Effector memory CD4-positive, alpha-beta T cell (primary cell): ENCODE measurements around the gene SUDS3.
"Not testable (repeated sequence)": the region's sequence is repeated elsewhere in the genome, so short reads cannot be mapped to it uniquely, and the experiment has no call there.

ENCODE experiments used
- DNase-seq, 3 donors: peaks; one replicate each; pipeline ENCODE4 v3.0.0-alpha.2; 2020
- H3K27ac ChIP-seq: 2 replicates; pipeline ENCODE4 v1.7.0; 2013; ENCODE audit warnings: mild to moderate bottlenecking, low read length, moderate library complexity; ENCODE audit not compliant: insufficient read depth, poor library complexity, severe bottlenecking
- H3K27me3 ChIP-seq: replicated peaks from 2 replicates; pipeline ENCODE4 v1.7.0; 2013; ENCODE audit warnings: mild to moderate bottlenecking, low read length; ENCODE audit not compliant: insufficient read depth, control insufficient read depth, poor library complexity, severe bottlenecking
- H3K36me3 ChIP-seq: 2 replicates; pipeline ENCODE4 v1.7.0; 2013; ENCODE audit warnings: mild to moderate bottlenecking, low read length, moderate library complexity; ENCODE audit not compliant: control insufficient read depth, insufficient read depth
- H3K4me1 ChIP-seq: 2 replicates; pipeline ENCODE4 v1.7.0; 2013; ENCODE audit warnings: low read length, mild to moderate bottlenecking; ENCODE audit not compliant: control insufficient read depth, insufficient read depth, poor library complexity, severe bottlenecking
- H3K4me3 ChIP-seq: 2 replicates; pipeline ENCODE4 v1.7.0; 2013; ENCODE audit warnings: low read length, low read depth, mild to moderate bottlenecking; ENCODE audit not compliant: insufficient read depth, poor library complexity, severe bottlenecking
- H3K9me3 ChIP-seq: 2 replicates; pipeline ENCODE4 v1.7.0; 2013; ENCODE audit warnings: mild to moderate bottlenecking, low read length, moderate library complexity; ENCODE audit not compliant: control insufficient read depth

The SUDS3 gene

DNA sequence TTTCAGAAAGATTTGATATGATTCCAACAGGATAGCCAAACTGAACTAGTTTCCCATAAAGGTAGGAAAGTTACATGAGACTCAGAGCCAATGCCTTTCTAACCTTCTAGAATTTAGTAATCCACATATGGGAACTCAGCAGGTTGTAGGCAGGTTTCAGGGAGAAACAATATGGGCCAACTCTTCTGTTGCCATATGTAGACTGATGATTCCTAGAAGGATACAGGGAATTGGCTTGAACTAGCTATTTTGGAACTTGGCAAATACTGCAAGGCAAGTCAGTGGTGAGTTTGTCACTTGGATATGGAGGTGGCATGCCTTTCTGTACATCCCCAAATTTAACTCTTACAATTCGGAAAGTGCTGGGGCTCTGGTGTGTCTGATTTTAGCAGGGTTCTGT is 15.5 kb downstream of the SUDS3 start:
- peaks cover 76% of the 10 kb centered on the region for H3K36me3 ChIP-seq
- no peak overlapping the region for H3K4me3 ChIP-seq
- no peak overlapping the region for H3K27ac ChIP-seq
- H3K4me1 ChIP-seq = no peaks in the 10 kb centered on the region
- DNase-seq = no peak
- H3K9me3 ChIP-seq = no peaks in the 10 kb centered on the region
- no peaks in the 10 kb centered on the region for H3K27me3 ChIP-seq

DNA sequence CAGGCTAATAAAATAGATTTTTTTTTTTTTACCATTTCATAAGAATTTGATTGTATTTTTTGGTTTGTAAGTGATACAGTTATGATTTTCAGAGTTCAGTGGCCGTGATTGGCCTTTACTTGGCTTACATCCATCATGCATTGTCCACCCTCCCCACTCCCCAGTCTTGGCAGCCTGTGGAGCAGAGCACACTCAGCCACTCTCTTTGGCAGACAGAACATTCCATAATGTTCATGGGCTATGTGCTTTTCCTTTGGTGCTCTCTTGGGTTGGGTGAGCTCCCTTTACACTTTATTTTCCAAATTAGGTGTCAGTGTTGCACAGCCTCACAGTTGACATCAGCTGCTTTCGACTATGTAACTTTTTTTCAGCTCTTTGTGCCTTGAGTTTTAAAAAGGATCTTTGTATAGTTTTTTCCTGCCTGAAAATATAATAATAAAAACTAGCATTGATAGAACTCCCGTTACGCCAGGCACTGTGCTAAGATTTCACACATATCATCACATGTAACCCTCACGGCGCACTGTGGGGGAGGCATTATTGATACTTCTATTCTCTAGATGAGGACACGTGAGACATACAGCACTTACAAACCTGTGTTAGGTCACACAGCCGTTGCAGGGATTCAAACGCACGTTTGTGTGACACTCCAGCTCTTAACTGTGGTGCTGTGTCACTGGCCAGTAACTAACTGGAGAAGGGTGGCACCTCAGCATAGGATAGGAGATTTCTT is 21.5 kb downstream of the SUDS3 start:
- no peak overlapping the region for H3K27ac ChIP-seq
- no peak for DNase-seq
- H3K27me3 ChIP-seq = no peaks in the 10 kb centered on the region
- H3K4me1 ChIP-seq = no peaks in the 10 kb centered on the region
- H3K36me3 ChIP-seq = peaks cover 56% of the 10 kb centered on the region
- no peaks in the 10 kb centered on the region for H3K9me3 ChIP-seq
- H3K4me3 ChIP-seq = no peak overlapping the region

DNA sequence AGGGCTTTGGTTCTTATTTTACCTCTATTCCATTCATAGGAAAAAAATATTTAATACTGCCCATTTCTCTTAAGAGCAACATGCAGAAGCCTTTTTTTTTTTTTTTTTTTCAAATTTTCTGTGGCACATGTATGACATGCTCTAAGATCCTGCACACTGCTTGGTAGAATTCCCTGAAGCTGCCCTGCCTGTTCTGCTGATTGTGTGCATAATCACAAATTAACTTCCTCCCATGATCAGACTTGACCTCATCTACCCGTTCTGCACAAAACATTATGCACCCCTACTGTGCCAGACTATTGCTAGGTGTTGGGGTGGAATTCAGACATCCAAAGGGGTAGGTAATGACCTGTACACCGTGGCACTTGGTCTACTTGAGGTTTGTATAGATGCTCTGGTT is 22.2 kb downstream of the SUDS3 start:
- Histone ChIP-seq H3K36me3 (peaks cover 57% of the 10 kb centered on the region), H3K4me1 (no peaks in the 10 kb centered on the region), H3K27me3 (no peaks in the 10 kb centered on the region), H3K9me3 (no peaks in the 10 kb centered on the region), H3K4me3 (no peak overlapping the region), H3K27ac (no peak overlapping the region)
- DNase-seq = no peak

DNA sequence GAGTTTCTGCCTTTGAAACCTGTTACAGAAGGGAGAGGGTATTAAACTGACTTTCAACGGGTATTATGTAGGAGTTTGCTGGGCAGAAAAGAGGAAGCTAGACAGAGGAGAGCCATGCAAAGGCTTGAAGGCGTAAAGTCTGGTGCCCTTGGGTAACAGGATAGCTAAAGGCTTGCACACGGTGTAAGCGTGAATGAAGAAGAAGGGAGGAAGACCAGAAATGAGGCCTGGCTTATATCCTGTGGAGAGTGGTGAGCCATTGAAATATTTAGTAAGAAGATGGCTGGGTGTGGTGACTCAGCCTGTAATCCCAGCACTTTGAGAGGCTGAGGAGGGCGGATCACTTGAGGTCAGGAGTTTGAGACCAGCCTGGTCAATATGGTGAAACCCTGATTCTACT is 22.6 kb downstream of the SUDS3 start:
- H3K4me3 ChIP-seq = no peak overlapping the region

DNA sequence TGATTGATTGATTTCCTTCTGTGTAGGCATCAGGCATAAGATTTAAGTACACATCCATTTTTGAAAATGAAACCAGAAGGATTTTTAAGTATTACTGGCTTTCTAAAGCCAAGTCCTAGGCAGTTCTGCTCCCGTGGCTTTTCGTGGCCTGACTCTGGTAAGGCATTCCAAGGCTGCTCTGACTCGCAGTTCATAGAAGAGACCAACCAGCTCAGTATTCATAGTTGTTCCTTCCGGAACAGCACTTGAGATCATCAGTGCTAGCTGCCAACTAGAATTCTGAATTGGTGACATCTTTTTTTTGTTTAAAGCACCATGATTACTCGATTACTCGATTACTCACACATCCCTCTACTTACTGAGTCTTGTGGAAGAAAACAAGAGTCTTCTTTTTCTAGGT is 25.9 kb downstream of the SUDS3 start:
- no peaks in the 10 kb centered on the region for H3K4me1 ChIP-seq
- no peaks in the 10 kb centered on the region for H3K9me3 ChIP-seq
- no peak overlapping the region for H3K27ac ChIP-seq
- H3K27me3 ChIP-seq = no peaks in the 10 kb centered on the region
- no peak for DNase-seq
- H3K4me3 ChIP-seq = no peak overlapping the region
- H3K36me3 ChIP-seq = peaks cover 45% of the 10 kb centered on the region

More for the DNA sequence above, 22.6 kb downstream of the SUDS3 start:
- no peaks in the 10 kb centered on the region for H3K9me3 ChIP-seq
- H3K4me1 ChIP-seq = no peaks in the 10 kb centered on the region
- no peak for DNase-seq
- peaks cover 54% of the 10 kb centered on the region for H3K36me3 ChIP-seq
- no peaks in the 10 kb centered on the region for H3K27me3 ChIP-seq
- no peak overlapping the region for H3K27ac ChIP-seq

DNA sequence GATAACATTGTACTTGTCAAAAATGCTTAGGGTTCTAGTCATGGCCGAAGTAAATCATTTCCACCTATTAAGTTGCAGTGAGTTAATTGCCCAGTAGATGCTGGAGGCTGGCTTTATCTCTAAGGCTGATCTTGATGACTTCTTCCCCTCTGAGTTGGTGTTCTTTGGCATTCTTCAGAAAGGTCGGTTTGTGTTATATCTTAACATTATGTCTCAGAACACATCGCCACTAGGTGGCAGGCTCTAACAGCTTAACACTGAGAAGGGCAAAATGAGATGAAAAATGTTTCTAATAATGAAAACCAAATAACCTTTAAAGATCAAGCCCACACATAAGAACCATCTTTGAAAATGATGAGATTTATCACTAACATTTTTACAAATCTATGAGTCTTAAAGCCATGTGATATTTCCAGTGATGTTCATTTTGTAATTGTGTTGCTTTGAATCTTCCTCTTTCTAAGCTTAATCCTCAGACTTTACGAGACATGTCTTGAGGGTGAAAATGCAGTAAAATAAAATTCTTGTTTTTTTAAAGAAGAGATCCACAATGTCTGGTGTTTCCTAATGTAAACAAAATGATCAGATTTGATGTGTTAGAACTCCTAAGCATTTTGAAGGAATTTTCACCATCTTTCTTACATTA is 28.6 kb downstream of the SUDS3 start:
- DNase-seq = peak in 2 of 3 donors; percentile 2 to 22
- peaks cover 39% of the 10 kb centered on the region for H3K36me3 ChIP-seq

DNA sequence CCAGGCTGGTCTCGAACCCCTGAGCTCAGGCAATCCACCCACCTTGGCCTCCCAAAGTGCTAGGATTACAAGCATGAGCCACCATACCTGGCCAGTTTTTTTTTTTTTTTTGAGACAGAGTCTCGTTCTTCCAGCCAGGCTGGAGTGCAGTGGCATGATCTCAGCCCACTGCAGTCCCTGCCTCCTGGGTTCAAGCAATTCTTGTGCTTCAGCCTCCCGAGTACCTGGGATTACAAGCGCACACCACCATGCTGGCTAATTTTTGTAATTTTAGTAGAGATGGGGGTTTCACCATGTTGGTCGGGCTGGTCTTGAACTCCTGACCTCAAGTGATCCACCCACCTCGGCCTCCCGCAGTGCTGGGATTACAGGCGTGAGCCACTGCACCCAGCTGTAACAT is 31.9 kb downstream of the SUDS3 start:
- H3K36me3 ChIP-seq = peaks cover 51% of the 10 kb centered on the region
- H3K27ac ChIP-seq, H3K9me3 ChIP-seq, H3K27me3 ChIP-seq, H3K4me1 ChIP-seq, DNase-seq, H3K4me3 ChIP-seq: not testable (repeated sequence)

More for the DNA sequence above, 28.6 kb downstream of the SUDS3 start:
- no peak overlapping the region for H3K4me3 ChIP-seq
- H3K4me1 ChIP-seq = no peaks in the 10 kb centered on the region
- H3K9me3 ChIP-seq = no peaks in the 10 kb centered on the region
- no peak overlapping the region for H3K27ac ChIP-seq
- no peaks in the 10 kb centered on the region for H3K27me3 ChIP-seq

DNA sequence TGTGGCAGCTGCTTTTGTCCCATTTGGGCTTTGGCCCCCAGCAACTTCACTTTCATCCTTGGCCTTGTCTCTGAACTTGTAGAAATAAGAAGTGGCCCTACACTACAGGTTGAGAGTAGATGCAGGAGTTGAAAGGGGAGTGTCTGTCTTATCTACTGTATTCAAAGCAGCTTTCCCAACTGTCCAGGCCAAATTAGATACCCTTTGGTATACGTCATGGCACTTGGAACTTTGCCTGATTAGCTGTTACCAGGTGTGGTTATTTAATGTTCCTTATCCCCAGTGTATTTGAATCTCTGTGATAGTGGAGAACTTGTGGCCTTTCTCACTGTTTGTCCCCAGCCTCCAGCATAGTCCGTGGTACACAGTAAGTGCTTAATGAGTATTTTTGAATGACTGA is 33.5 kb downstream of the SUDS3 start:
- Histone ChIP-seq H3K27ac (no peak overlapping the region), H3K36me3 (peaks cover 61% of the 10 kb centered on the region), H3K4me3 (no peak overlapping the region), H3K4me1 (no peaks in the 10 kb centered on the region), H3K27me3 (no peaks in the 10 kb centered on the region), H3K9me3 (no peaks in the 10 kb centered on the region)
- DNase-seq = no peak

DNA sequence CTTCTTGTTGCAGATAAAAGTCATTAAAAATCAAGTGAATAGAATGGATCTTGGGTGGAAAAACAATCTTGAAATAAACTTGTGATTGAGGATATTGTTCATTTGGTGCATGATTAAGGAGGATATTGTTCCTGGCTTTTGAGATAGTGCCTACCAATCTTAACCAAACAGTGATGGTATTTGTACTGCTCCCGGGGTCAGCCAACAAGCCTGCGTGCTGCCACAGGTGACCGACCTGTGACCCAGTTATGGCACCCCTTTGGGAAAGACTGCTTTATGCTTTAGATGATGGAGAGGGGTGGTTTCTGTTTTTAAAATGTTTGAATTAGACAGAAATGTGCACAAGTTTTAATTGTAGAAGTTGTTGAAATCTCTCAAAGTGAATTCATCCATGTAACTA is 41.6 kb downstream of the SUDS3 start:
- Histone ChIP-seq H3K4me3 (no peak overlapping the region), H3K36me3 (peaks cover 26% of the 10 kb centered on the region), H3K27ac (no peak overlapping the region), H3K9me3 (no peaks in the 10 kb centered on the region), H3K27me3 (no peaks in the 10 kb centered on the region), H3K4me1 (no peaks in the 10 kb centered on the region)
- DNase-seq = no peak

DNA sequence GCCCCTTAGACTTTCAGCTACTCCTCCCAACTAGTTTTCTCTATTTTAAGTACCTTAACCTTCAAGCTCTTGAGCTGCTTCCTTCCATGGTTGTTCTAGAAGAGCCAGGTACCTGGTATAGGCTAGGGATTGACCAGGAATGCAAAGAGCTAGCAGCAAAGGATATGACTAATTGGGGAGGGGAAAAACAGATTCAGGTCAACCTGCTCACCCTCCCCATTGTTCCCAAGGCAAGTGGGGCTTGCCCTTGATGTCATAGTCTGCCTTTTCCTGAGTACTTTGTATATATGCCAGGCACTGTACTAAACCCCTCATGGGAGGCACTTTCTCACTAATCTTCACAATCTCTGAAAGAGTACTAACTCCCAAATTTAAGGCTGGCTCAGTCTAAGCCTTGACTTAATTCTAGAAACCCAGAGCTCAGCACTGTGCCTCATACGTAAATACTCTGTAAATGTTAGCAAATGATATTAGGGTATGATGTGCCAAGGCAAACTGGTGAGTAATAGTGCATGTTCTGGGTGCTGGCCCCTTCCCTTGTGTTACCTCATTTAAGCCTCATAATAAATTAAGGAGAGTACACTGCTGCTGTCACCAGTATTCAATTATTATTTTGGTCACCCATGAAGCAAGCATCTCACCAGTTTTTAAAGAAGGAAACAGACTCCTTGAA is 42.2 kb downstream of the SUDS3 start:
- DNase-seq = no peak
- H3K9me3 ChIP-seq = no peaks in the 10 kb centered on the region
- H3K4me1 ChIP-seq = no peaks in the 10 kb centered on the region
- H3K27me3 ChIP-seq = no peaks in the 10 kb centered on the region
- no peak overlapping the region for H3K27ac ChIP-seq
- no peak overlapping the region for H3K4me3 ChIP-seq
- H3K36me3 ChIP-seq = peaks cover 20% of the 10 kb centered on the region
